VCaP (cell line): ENCODE data around the gene PMM1.

Experiments used
- H3K27ac ChIP-seq: fragments of 450-650 bp; 2 replicates; pipeline ENCODE4 v1.5.1; 2017
- CTCF ChIP-seq: fragments of 450-650 bp; conservative IDR thresholded peaks from 2 replicates; pipeline ENCODE4 v1.5.1; 2017; ENCODE audit warnings: mild to moderate bottlenecking, moderate library complexity

The PMM1 gene

GRCh38 chr22:41540006-41540315 lies 49.7 kb downstream of the PMM1 start:
- TF ChIP-seq CTCF, result no peak

GRCh38 chr22:41539146-41540005 lies 50.3 kb downstream of the PMM1 start:
- no peak overlapping the region for H3K27ac ChIP-seq
- no peak for TF ChIP-seq CTCF

More at GRCh38 chr22:41540006-41540315, 49.7 kb downstream of the PMM1 start:
- no peak overlapping the region for H3K27ac ChIP-seq

GRCh38 chr22:41538583-41538982 lies 51.1 kb downstream of the PMM1 start:
- no peak overlapping the region for H3K27ac ChIP-seq
- no peak for TF ChIP-seq CTCF

- no peak for TF ChIP-seq CTCF
- H3K27ac ChIP-seq, result no peak overlapping the region
Measured at GRCh38 chr22:41537203-41537602, 52.4 kb downstream of the PMM1 start.

GRCh38 chr22:41535244-41535643 lies 54.4 kb downstream of the PMM1 start:
- TF ChIP-seq CTCF, result peak; percentile 39
- H3K27ac ChIP-seq, result no peak overlapping the region

- H3K27ac ChIP-seq, result no peak overlapping the region
- no peak for TF ChIP-seq CTCF
Measured at GRCh38 chr22:41534219-41534618, 55.4 kb downstream of the PMM1 start.

GRCh38 chr22:41532908-41533825 lies 56.5 kb downstream of the PMM1 start:
- peak; percentile 75 for TF ChIP-seq CTCF
- no peak overlapping the region for H3K27ac ChIP-seq
